GM06990 (cell line): ENCODE data around the gene GAST.

Experiments
- DNase-seq: peaks from one replicate; pipeline ENCODE4 v3.0.0-alpha.2; 2011; ENCODE audit not compliant: insufficient read length; ENCODE audit errors: extremely low read depth
- H3K27me3 ChIP-seq: replicated peaks from 2 replicates; pipeline ENCODE4 v1.6.0; 2011; ENCODE audit warnings: low read length; ENCODE audit not compliant: control insufficient read depth, insufficient read depth
- H3K36me3 ChIP-seq: 2 replicates; pipeline ENCODE4 v1.5.1; 2011; ENCODE audit warnings: low read length; ENCODE audit not compliant: control insufficient read depth, insufficient read depth
- H3K4me3 ChIP-seq: replicated peaks from 2 replicates; pipeline ENCODE4 v1.5.1; 2011; ENCODE audit warnings: low read depth, mild to moderate bottlenecking, control low read depth, low read length
- CTCF ChIP-seq: IDR thresholded peaks from 2 replicates; pipeline ENCODE4 v1.5.1; 2011; ENCODE audit warnings: low read length, control low read depth, mild to moderate bottlenecking, inconsistent platforms; ENCODE audit not compliant: insufficient read depth, poor library complexity, severe bottlenecking

Gene GAST

GRCh38 chr17:41705271-41705991 is 6.7 kb upstream of the GAST start:
- Histone ChIP-seq H3K4me3 (no peak overlapping the region), H3K36me3 (no peaks in the 10 kb centered on the region), H3K27me3 (no peaks in the 10 kb centered on the region; the same call in 1 of the 2 replicates)
- DNase-seq, result no peak
- no peak for TF ChIP-seq CTCF

- no peak overlapping the region for H3K4me3 ChIP-seq
- TF ChIP-seq CTCF, result no peak
- H3K27me3 ChIP-seq, result no peaks in the 10 kb centered on the region; the same call in 1 of the 2 replicates
- DNase-seq, result no peak
- H3K36me3 ChIP-seq, result no peaks in the 10 kb centered on the region
These were observed 4.1 kb upstream of the GAST start for GRCh38 chr17:41707803-41708669.

- Histone ChIP-seq H3K27me3 (no peaks in the 10 kb centered on the region; the same call in 1 of the 2 replicates), H3K4me3 (no peak overlapping the region), H3K36me3 (no peaks in the 10 kb centered on the region)
- DNase-seq, result no peak
- TF ChIP-seq CTCF, result no peak
These were observed 1.6 kb upstream of the GAST start for GRCh38 chr17:41710472-41711090.

- Histone ChIP-seq H3K27me3 (no peaks in the 10 kb centered on the region), H3K36me3 (no peaks in the 10 kb centered on the region), H3K4me3 (no peak overlapping the region)
- TF ChIP-seq CTCF, result no peak
- no peak for DNase-seq
These were observed 5.5 kb downstream of the GAST start for GRCh38 chr17:41717408-41718286.

- DNase-seq, result no peak
- no peaks in the 10 kb centered on the region for H3K27me3 ChIP-seq
- H3K36me3 ChIP-seq, result no peaks in the 10 kb centered on the region
- TF ChIP-seq CTCF, result no peak
- H3K4me3 ChIP-seq, result no peak overlapping the region
These were observed 6.1 kb downstream of the GAST start for GRCh38 chr17:41718287-41718645.
